Suprapubic skin (tissue), 4 donors: Measurements from ENCODE around the gene IL4R. TPM values are rescaled to one million over a fixed set of nuclear protein-coding genes. Genes with fewer than 3 reads are reported as not detected.

Experiments
- DNase-seq, 2 donors: peaks; one replicate each; pipeline ENCODE4 v3.0.0-alpha.2; 2019; ENCODE audit warnings: low spot score in 2 of 2
- H3K27ac ChIP-seq: fragments of 200-600 bp; sonication (generic); one replicate; pipeline ENCODE4 v1.5.1; 2019
- H3K27me3 ChIP-seq: fragments of 200-600 bp; sonication (generic); one replicate; pipeline ENCODE4 v1.5.1; 2019
- H3K36me3 ChIP-seq: fragments of 200-600 bp; sonication (generic); one replicate; pipeline ENCODE4 v1.5.1; 2019
- H3K4me1 ChIP-seq: fragments of 200-600 bp; sonication (generic); one replicate; pipeline ENCODE4 v1.5.1; 2019
- H3K4me3 ChIP-seq: fragments of 200-600 bp; sonication (generic); one replicate; pipeline ENCODE4 v1.5.1; 2019; ENCODE audit warnings: mild to moderate bottlenecking
- H3K9me3 ChIP-seq: fragments of 200-600 bp; sonication (generic); one replicate; pipeline ENCODE4 v1.5.1; 2019
- EP300 ChIP-seq: sonication (generic); formaldehyde crosslinking; IDR thresholded peaks from one replicate; pipeline ENCODE4 v1.6.1; 2017; ENCODE audit warnings: antibody characterized with exemption
- POLR2A ChIP-seq, 2 donors: fragments of 450-650 bp; IDR thresholded peaks; one replicate each; pipeline ENCODE4 v1.6.1; 2017; ENCODE audit warnings: antibody characterized with exemption in 2 of 2, mild to moderate bottlenecking in 2 of 2, moderate library complexity in 2 of 2
- POLR2AphosphoS5 ChIP-seq, 3 donors: sonication (generic); formaldehyde crosslinking; IDR thresholded peaks; one replicate each; pipeline ENCODE4 v1.6.1; 2017; ENCODE audit warnings: antibody characterized with exemption in 3 of 3
- WGBS: methylation state at CpG from one replicate; pipeline ENCODE4 v1.1.5; 2018; 5-methylcytosine and 5-hydroxymethylcytosine counted together
- total RNA-seq, 4 donors: library from RNA; depleted of rRNA; stranded (reverse); fragments of >200 nt; gene quantifications; one replicate each; pipeline ENCODE4 v1.1.0, GENCODE V29; 2016
- TF ChIP-seq, protein P1 (sequence below), 2 donors: fragments of 200-600 bp in 1 of 2; fragments of 450-650 bp in 1 of 2; sonication (generic) in 1 of 2; IDR thresholded peaks; one replicate each; pipeline ENCODE4 v1.5.1; 2016 to 2019; ENCODE audit warnings: antibody characterized with exemption in 2 of 2, mild to moderate bottlenecking in 1 of 2, moderate library complexity in 1 of 2

The IL4R gene
- total RNA-seq, 4 donors from 2014 or later, result 27.2 to 32.8 (median 30.5) TPM

DNA sequence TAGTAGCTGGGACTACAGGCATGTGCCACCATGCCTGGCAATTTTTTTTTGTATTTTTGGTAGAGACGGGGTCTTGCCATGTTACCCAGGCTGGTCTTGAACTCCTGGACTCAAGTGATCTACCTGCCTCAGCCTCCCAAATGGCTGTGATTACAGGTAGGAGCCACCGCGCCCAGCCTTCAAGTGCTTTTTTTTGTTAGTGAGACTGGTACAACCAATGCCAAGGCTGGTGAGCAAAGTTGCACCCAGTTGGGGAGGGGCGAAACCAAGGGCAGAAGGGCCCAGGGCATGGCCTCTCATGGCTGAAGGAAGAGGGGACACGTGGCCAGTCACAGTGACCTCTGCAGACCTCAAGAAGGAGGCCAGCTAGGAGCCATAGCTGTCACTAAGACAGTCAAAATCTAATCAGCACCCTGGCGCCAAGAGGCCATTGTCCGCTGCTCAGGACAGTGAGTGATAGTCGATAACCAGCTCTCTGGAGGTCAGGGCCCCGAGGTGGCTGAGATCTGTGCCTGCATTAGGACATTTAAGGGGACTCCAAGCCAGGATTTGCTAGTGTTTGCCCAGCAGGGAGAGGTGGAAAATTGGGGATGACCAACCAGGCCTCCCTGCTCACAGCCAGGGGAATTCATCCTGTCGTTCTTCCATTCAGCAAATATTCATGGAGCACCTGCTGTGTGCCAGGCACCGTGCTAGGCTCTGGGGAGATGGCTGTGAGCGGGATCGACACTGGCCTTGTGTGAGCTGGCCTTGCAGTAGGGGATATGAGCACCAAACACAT, 10.2 kb downstream of the IL4R start:
- no peak overlapping the region for H3K4me3 ChIP-seq
- peak overlapping the region; percentile 5 for H3K27ac ChIP-seq
- peaks cover 59% of the 10 kb centered on the region for H3K4me1 ChIP-seq
- DNase-seq, result peak in 1 of 2 donors; percentile 59
- WGBS, result 84% methylated on average over 13 of the region's 13 CpGs
- TF ChIP-seq EP300 (no peak), POLR2A (IDR thresholded peaks at IDR 0.05) (no peak), POLR2AphosphoS5 (IDR thresholded peaks at IDR 0.05) (no peak)
- TF ChIP-seq, protein P1, sequence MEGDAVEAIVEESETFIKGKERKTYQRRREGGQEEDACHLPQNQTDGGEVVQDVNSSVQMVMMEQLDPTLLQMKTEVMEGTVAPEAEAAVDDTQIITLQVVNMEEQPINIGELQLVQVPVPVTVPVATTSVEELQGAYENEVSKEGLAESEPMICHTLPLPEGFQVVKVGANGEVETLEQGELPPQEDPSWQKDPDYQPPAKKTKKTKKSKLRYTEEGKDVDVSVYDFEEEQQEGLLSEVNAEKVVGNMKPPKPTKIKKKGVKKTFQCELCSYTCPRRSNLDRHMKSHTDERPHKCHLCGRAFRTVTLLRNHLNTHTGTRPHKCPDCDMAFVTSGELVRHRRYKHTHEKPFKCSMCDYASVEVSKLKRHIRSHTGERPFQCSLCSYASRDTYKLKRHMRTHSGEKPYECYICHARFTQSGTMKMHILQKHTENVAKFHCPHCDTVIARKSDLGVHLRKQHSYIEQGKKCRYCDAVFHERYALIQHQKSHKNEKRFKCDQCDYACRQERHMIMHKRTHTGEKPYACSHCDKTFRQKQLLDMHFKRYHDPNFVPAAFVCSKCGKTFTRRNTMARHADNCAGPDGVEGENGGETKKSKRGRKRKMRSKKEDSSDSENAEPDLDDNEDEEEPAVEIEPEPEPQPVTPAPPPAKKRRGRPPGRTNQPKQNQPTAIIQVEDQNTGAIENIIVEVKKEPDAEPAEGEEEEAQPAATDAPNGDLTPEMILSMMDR (IDR thresholded peaks at IDR 0.05), result no peak
- no peaks in the 10 kb centered on the region for H3K9me3 ChIP-seq
- no peaks in the 10 kb centered on the region for H3K27me3 ChIP-seq
- H3K36me3 ChIP-seq, result no peaks in the 10 kb centered on the region

- TF ChIP-seq, protein P1 (IDR thresholded peaks at IDR 0.05), result no peak
- no peak for TF ChIP-seq EP300
- TF ChIP-seq POLR2AphosphoS5 (IDR thresholded peaks at IDR 0.05), result no peak
- no peak for TF ChIP-seq POLR2A (IDR thresholded peaks at IDR 0.05)
- Histone ChIP-seq H3K4me1 (peaks cover 60% of the 10 kb centered on the region), H3K9me3 (no peaks in the 10 kb centered on the region), H3K36me3 (no peaks in the 10 kb centered on the region), H3K27ac (peak overlapping the region; percentile 87), H3K27me3 (no peaks in the 10 kb centered on the region), H3K4me3 (no peak overlapping the region)
- peak in 1 of 2 donors; percentile 73 for DNase-seq
- WGBS, result 77% methylated on average over 12 of the region's 12 CpGs
Observed at GRCh38 chr16:27324851-27325301, 11.1 kb downstream of the IL4R start.

GRCh38 chr16:27325736-27326135, 12.0 kb downstream of the IL4R start:
- Histone ChIP-seq H3K9me3 (no peaks in the 10 kb centered on the region), H3K27ac (peak overlapping the region; percentile 87), H3K27me3 (no peaks in the 10 kb centered on the region), H3K4me1 (peaks cover 59% of the 10 kb centered on the region), H3K4me3 (no peak overlapping the region), H3K36me3 (no peaks in the 10 kb centered on the region)
- DNase-seq, result peak in 1 of 2 donors; percentile 54
- TF ChIP-seq EP300 (no peak), POLR2A (IDR thresholded peaks at IDR 0.05) (no peak), POLR2AphosphoS5 (IDR thresholded peaks at IDR 0.05) (no peak)
- TF ChIP-seq, protein P1 (IDR thresholded peaks at IDR 0.05), result no peak
- 92% methylated on average over 6 of the region's 8 CpGs for WGBS

- H3K36me3 ChIP-seq, result no peaks in the 10 kb centered on the region
- TF ChIP-seq, protein P1 (IDR thresholded peaks at IDR 0.05), result no peak
- TF ChIP-seq EP300 (no peak), POLR2A (IDR thresholded peaks at IDR 0.05) (no peak), POLR2AphosphoS5 (IDR thresholded peaks at IDR 0.05) (no peak)
- peak in 1 of 2 donors; percentile 55 for DNase-seq
- peak overlapping the region; percentile 87 for H3K27ac ChIP-seq
- H3K27me3 ChIP-seq, result no peaks in the 10 kb centered on the region
- H3K9me3 ChIP-seq, result no peaks in the 10 kb centered on the region
- H3K4me1 ChIP-seq, result peaks cover 61% of the 10 kb centered on the region
- 93% methylated on average over 6 of the region's 6 CpGs for WGBS
- no peak overlapping the region for H3K4me3 ChIP-seq
Observed at GRCh38 chr16:27326251-27326650, 12.5 kb downstream of the IL4R start.

DNA sequence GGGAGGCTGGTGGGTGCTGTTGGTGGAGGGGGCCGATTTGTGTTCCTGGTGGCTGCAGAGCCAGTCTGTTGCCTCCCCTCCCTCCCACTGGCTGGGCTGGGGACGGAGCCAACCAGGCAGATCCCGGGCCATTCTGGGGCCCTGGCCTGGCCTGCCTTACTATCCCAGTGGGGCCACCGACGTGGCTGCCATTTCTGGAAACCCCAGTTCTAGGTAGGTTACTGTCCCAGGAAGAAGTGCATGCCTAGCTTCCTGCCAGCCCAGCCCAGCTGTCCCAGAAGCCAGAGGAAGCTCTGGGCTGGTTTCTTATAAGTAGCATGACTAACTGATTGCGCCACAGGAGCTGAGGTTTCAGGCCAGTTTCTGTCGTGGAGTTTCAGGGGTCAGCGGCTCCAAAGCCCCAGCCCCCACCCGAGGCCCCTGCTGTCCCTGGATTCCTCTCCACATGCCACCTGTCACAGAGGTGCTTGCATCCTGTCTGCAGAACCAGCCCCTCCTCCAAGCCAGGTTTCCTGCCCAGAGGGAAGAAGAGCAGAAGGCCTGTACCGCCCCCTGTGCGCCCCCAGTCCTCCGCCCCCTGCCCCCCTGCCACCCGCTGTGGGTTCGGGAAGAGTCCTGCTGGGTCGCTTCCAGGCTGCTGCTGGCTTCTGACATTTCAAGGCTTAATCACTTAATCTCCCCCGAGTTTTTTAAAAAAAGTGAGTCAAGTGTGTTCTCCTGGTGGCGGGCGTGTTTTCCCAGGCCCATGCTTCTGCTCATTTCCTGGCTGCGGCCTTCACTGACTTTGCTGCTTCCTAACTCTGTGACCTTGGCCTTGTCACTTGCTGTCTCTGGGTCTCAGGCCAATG, 13.2 kb downstream of the IL4R start:
- Histone ChIP-seq H3K9me3 (no peaks in the 10 kb centered on the region), H3K27ac (peak overlapping the region; percentile 87), H3K4me1 (peaks cover 57% of the 10 kb centered on the region), H3K4me3 (no peak overlapping the region), H3K36me3 (no peaks in the 10 kb centered on the region), H3K27me3 (no peaks in the 10 kb centered on the region)
- peak; percentile 90 to 93 for DNase-seq
- 13% methylated on average over 13 of the region's 19 CpGs for WGBS
- TF ChIP-seq POLR2A (IDR thresholded peaks at IDR 0.05) (no peak), EP300 (no peak), POLR2AphosphoS5 (IDR thresholded peaks at IDR 0.05) (peak in 2 of 3 donors; percentile 38 to 44)
- TF ChIP-seq, protein P1 (IDR thresholded peaks at IDR 0.05), result no peak
